Calu3 (cell line): ENCODE data around the gene M1AP. TPM values are rescaled to one million over a fixed set of nuclear protein-coding genes. Genes with fewer than 3 reads are reported as not detected.

Experiments
- BruUV-seq: library from RNA; stranded (reverse); fragments of 400-500 nt; replicated peaks from 2 replicates; lab custom pipeline; 2021; lab: Mats Ljungman, UMichigan
- CTCF ChIA-PET: fragments of 300-600 bp; sonication (Branson Sonifier 250); formaldehyde crosslinking; loops from one replicate; lab custom pipeline; 2022; ENCODE audit warnings: antibody characterized with exemption; lab: Charles Lee
- DNase-seq: peaks from one replicate; pipeline ENCODE4 v3.0.0; 2022
- H3K27ac Mint-ChIP-seq: one replicate; pipeline ENCODE4 v1.8.0; 2022; ENCODE audit warnings: mixed read lengths; ENCODE audit not compliant: unreplicated experiment
- H3K27me3 Mint-ChIP-seq: one replicate; pipeline ENCODE4 v1.8.0; 2022; ENCODE audit warnings: mixed read lengths; ENCODE audit not compliant: unreplicated experiment
- H3K36me3 Mint-ChIP-seq: one replicate; pipeline ENCODE4 v1.8.0; 2022; ENCODE audit warnings: mild to moderate bottlenecking, moderate library complexity, mixed read lengths; ENCODE audit not compliant: insufficient read depth, unreplicated experiment
- H3K4me1 Mint-ChIP-seq: one replicate; pipeline ENCODE4 v1.8.0; 2022; ENCODE audit warnings: mild to moderate bottlenecking, low read depth, mixed read lengths; ENCODE audit not compliant: unreplicated experiment
- H3K4me3 Mint-ChIP-seq: one replicate; pipeline ENCODE4 v1.8.0; 2022; ENCODE audit warnings: mild to moderate bottlenecking, low read depth, moderate library complexity, mixed read lengths; ENCODE audit not compliant: unreplicated experiment
- H3K9me3 Mint-ChIP-seq: one replicate; pipeline ENCODE4 v1.8.0; 2022; ENCODE audit warnings: low read depth, mixed read lengths; ENCODE audit not compliant: unreplicated experiment
- intact Hi-C: fragments of 100-400 bp; cut with micrococcal nuclease; formaldehyde crosslinking; loops from one replicate; pipeline ENCODE4 v1.10.0; 2022; ENCODE audit not compliant: unreplicated experiment
- total RNA-seq: library from RNA; stranded (reverse); gene quantifications from 2 replicates; pipeline ENCODE4 v1.2.3, GENCODE V29; 2022
- TF ChIP-seq, protein P1 (sequence below): fragments of 200-600 bp; IDR thresholded peaks from one replicate; pipeline ENCODE4 v1.8.0; 2022; ENCODE audit warnings: antibody characterized with exemption; ENCODE audit not compliant: unreplicated experiment

M1AP gene
- total RNA-seq, 1 experiment from 2014 or later = not detected

DNA sequence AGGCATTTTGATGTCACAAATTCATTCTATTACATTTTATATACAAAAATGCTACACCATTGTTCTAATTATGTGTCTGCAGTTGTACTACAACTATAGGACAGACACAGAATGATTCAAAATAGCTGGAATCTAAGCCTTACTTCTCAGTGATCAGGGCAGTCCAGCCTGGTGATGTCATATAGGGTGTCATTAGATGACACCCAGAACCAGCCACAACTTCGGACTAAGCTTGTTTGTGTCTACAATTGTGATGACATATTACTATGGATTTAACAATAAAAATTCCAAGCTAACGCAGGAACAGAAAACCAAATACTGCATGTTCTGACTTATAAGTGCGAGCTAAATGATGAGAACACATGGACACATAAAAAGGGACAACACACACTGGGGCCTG, 31.0 kb downstream of the M1AP start:
- no TSS peak for BruUV-seq
- intact Hi-C loops = no loop called here
- no peak for DNase-seq
- Mint-ChIP-seq H3K4me1 (no peaks in the 10 kb centered on the region), H3K9me3 (no peaks in the 10 kb centered on the region), H3K27me3 (peaks cover 47% of the 10 kb centered on the region), H3K36me3 (no peaks in the 10 kb centered on the region), H3K27ac (no peak overlapping the region), H3K4me3 (no peak overlapping the region)
- CTCF ChIA-PET = no interaction called here
- TF ChIP-seq, protein P1, sequence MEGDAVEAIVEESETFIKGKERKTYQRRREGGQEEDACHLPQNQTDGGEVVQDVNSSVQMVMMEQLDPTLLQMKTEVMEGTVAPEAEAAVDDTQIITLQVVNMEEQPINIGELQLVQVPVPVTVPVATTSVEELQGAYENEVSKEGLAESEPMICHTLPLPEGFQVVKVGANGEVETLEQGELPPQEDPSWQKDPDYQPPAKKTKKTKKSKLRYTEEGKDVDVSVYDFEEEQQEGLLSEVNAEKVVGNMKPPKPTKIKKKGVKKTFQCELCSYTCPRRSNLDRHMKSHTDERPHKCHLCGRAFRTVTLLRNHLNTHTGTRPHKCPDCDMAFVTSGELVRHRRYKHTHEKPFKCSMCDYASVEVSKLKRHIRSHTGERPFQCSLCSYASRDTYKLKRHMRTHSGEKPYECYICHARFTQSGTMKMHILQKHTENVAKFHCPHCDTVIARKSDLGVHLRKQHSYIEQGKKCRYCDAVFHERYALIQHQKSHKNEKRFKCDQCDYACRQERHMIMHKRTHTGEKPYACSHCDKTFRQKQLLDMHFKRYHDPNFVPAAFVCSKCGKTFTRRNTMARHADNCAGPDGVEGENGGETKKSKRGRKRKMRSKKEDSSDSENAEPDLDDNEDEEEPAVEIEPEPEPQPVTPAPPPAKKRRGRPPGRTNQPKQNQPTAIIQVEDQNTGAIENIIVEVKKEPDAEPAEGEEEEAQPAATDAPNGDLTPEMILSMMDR = no peak

DNA sequence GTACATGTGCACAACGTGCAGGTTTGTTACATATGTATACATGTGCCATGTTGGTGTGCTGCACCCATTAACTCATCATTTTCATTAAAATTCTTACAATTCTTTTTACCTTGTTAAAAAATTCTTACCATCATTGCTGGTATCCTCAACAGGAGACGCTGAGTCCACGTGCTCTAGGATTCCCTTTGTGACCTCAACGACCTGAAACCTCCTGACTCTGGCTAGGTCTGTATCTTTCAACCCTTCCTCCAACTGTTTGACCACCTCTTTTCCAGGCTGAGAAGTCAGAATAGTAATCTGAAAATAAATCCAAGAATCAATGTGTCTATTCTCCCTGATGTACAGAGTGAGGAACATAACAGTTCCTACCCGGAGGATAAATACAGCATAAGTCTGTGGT, 41.2 kb downstream of the M1AP start:
- no TSS peak for BruUV-seq
- Mint-ChIP-seq H3K9me3 (no peaks in the 10 kb centered on the region), H3K27me3 (peaks cover 75% of the 10 kb centered on the region), H3K4me3 (no peak overlapping the region), H3K27ac (no peak overlapping the region), H3K36me3 (no peaks in the 10 kb centered on the region), H3K4me1 (no peaks in the 10 kb centered on the region)
- no peak for DNase-seq
- TF ChIP-seq, protein P1 = no peak
- intact Hi-C loops = no loop called here
- CTCF ChIA-PET = no interaction called here

DNA sequence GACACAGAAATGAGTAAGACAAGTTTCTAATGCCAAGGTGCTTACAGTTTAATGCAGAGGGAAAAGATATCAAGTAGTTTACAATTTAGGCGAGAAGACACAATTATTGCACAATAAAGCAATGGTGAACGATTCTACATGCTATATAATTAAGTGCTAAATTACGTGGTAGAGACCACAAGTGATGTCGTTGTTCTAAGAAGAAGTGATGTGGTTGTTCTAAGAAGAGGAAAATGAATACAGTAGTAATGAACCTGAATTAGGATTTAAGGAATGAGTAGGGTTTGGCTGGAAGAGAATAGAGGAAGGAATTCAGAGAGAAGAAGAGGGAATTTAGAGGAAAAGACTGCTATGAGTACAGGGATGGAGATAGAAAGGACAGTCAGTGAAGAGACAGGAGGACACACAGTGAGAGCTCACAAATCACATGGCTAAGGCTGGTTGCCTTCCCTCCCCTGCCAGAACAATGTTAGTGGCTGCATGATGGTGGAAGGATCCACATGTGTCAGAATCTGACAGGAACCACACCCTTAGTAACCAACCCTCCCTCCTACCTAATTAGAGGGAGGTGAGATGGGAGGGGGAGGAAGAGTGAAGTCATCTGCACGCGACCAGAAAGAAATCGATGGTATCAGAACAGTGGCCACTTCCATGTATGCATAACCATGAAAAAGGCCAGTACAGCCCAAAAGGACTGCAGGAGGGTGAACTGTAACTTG, 44.7 kb downstream of the M1AP start:
- Mint-ChIP-seq H3K9me3 (no peaks in the 10 kb centered on the region), H3K4me3 (no peak overlapping the region), H3K4me1 (no peaks in the 10 kb centered on the region), H3K27ac (no peak overlapping the region), H3K36me3 (no peaks in the 10 kb centered on the region), H3K27me3 (peaks cover 57% of the 10 kb centered on the region)
- no peak for DNase-seq
- CTCF ChIA-PET = no interaction called here
- BruUV-seq = no TSS peak
- intact Hi-C loops = no loop called here
- TF ChIP-seq, protein P1 = no peak

DNA sequence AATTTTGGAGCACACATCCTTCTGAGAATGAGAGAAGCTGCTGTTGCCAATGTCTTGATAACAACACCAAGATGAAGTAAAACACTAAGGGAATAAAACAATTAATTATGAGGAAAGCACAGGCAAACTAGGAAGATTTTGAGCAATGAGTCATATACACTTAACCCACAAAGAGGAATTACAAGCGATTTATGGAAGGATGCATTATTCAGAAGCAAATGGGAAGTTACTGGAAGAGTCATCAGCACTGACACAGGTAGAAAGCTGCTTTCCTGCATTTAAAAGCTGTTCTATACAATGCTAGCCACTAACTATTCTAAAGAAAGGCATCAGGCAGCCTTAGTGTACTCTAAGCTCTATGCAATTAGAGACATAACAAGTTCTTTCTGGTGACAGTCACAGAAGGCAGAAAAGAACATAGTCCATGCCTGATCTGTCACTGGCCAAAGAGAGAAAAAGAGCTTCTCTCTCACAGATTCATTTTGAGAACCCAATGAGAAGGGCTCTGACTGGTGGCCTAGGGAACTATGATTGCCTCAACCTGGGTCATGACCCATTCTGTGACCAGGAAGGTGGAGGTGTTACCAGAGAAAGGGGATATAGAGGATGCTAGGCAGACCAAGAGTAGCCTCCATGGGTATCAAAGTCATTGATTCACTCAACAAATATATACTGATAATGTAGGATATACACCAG, 45.4 kb downstream of the M1AP start:
- Mint-ChIP-seq H3K9me3 (no peaks in the 10 kb centered on the region), H3K4me3 (no peak overlapping the region), H3K27ac (no peak overlapping the region), H3K36me3 (no peaks in the 10 kb centered on the region), H3K27me3 (peaks cover 50% of the 10 kb centered on the region), H3K4me1 (no peaks in the 10 kb centered on the region)
- CTCF ChIA-PET = no interaction called here
- no TSS peak for BruUV-seq
- intact Hi-C loops = no loop called here
- DNase-seq = no peak
- TF ChIP-seq, protein P1 = no peak
